WERI-Rb-1 (cell line): ENCODE data around the gene PA2G4.
A peak's percentile ranks its signal among the peaks of the same experiment; 100 is the strongest.

Experiments used
- DNase-seq: peaks from one replicate; pipeline ENCODE4 v3.0.0-alpha.2; 2020
- H3K27ac ChIP-seq: fragments of 250-450 bp; sonication (Bioruptor Pico); 2 replicates; pipeline ENCODE4 v1.5.1; 2020; ENCODE audit warnings: mild to moderate bottlenecking, moderate library complexity
- H3K27me3 ChIP-seq: fragments of 250-450 bp; sonication (Bioruptor Pico); 2 replicates; pipeline ENCODE4 v1.5.1; 2021; ENCODE audit warnings: mild to moderate bottlenecking, low read depth, moderate library complexity; ENCODE audit not compliant: insufficient read depth, severe bottlenecking
- H3K36me3 ChIP-seq: fragments of 250-450 bp; sonication (Bioruptor Pico); 2 replicates; pipeline ENCODE4 v1.5.1; 2020; ENCODE audit warnings: mild to moderate bottlenecking, moderate library complexity
- H3K4me3 ChIP-seq: 2 replicates; pipeline ENCODE4 v1.5.1; 2011; ENCODE audit warnings: low read depth, mild to moderate bottlenecking, control low read depth, low read length
- H3K9me3 ChIP-seq: fragments of 250-450 bp; sonication (Bioruptor Pico); 2 replicates; pipeline ENCODE4 v1.5.1; 2021; ENCODE audit warnings: mild to moderate bottlenecking, moderate library complexity; ENCODE audit not compliant: severe bottlenecking
- CTCF ChIP-seq: IDR thresholded peaks from 2 replicates; pipeline ENCODE4 v1.5.1; 2011; ENCODE audit warnings: low read depth, mild to moderate bottlenecking, control low read depth, inconsistent platforms, low read length

Gene PA2G4

DNA sequence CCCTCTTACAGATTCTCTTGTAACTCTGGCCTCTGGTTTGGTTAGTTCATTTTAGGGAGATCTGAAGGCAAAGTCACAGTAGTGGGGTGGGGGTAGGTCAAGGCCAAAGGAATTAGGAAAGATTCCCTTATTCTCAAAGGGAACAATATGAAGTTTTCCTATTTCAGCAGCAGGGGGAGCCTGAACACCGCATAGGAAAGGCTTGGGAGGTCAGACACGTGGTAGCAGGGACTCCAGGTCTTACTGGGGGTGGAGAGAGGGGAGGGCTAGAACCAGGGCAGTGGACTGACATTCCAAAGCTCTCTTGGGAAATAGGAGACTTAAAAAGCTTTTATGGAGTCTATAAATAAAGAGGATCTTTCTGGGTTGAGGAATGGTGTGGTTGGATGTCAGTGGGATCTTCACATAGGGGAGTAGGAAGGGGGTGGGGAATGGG lies 15.0 kb downstream of the PA2G4 start:
- H3K4me3 ChIP-seq, result peak overlapping the region; percentile 83

DNA sequence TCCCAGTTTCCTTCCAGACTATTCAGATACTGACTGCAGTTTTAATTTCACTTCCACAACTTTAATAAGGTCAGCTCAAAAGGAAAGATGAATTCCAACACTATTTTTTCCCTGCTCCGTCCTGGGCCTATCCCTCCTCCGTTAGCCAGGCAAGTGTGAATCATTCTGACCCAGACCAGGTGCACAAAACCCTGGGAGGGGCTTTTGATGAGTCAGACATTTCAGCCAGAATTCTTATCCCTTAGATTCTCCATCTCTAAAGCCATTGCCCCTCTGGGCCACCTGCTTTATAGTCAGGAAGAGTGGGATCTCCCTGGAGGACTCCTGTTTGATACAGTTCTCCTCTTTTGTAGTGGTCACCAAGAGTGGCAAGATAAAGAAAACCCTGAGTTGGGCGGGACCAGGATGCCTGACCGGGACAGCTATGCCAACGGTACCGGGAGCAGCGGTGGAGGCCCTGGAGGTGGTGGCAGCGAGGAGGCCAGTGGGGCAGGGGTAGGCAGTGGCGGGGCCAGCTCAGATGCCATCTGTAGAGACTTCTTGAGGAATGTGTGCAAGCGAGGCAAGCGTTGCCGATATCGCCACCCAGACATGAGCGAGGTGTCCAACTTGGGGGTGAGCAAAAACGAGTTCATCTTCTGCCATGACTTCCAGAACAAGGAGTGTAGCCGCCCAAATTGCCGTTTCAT lies 15.9 kb downstream of the PA2G4 start:
- H3K27ac ChIP-seq, result no peak overlapping the region
- peaks cover 24% of the 10 kb centered on the region for H3K36me3 ChIP-seq
- no peak overlapping the region for H3K4me3 ChIP-seq
- no peak for TF ChIP-seq CTCF
- peaks cover 6% of the 10 kb centered on the region for H3K9me3 ChIP-seq
- DNase-seq, result no peak
- H3K27me3 ChIP-seq, result no peaks in the 10 kb centered on the region

More for the DNA sequence above, 15.0 kb downstream of the PA2G4 start:
- H3K36me3 ChIP-seq, result peaks cover 24% of the 10 kb centered on the region
- peak; percentile 68 for TF ChIP-seq CTCF
- H3K9me3 ChIP-seq, result peaks cover 6% of the 10 kb centered on the region
- H3K27me3 ChIP-seq, result no peaks in the 10 kb centered on the region
- no peak overlapping the region for H3K27ac ChIP-seq
- DNase-seq, result peak; percentile 84

- Histone ChIP-seq H3K27ac (no peak overlapping the region), H3K4me3 (no peak overlapping the region)
- no peak for TF ChIP-seq CTCF
Measured at GRCh38 chr12:56121204-56121870, 17.0 kb downstream of the PA2G4 start.

GRCh38 chr12:56122637-56123036 lies 18.3 kb downstream of the PA2G4 start:
- Histone ChIP-seq H3K27ac (peak overlapping the region; percentile 19), H3K4me3 (no peak overlapping the region), H3K27me3 (no peaks in the 10 kb centered on the region), H3K9me3 (no peaks in the 10 kb centered on the region), H3K36me3 (peaks cover 19% of the 10 kb centered on the region)
- DNase-seq, result no peak
- no peak for TF ChIP-seq CTCF

More at GRCh38 chr12:56121204-56121870, 17.0 kb downstream of the PA2G4 start:
- H3K9me3 ChIP-seq, result no peaks in the 10 kb centered on the region
- DNase-seq, result no peak
- peaks cover 24% of the 10 kb centered on the region for H3K36me3 ChIP-seq
- H3K27me3 ChIP-seq, result no peaks in the 10 kb centered on the region

DNA sequence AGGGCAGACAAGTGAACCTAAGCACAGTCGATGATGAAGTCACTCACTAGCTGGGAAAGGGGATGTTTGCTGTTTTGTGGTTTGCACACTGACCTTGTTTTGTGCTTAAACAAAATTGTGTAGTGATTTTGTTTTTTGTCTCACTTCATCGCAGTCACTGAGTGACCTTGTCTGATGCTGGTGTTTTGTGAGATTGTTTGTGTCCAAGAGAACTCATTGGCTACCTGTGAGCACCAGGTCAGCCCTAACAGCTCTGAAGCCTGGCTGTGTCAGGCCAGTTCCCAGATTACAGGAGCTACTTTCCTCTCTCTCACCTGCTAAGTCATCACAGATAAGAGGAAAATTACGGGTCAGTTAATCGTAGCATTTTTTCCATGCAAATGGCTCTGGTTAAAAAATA lies 19.8 kb downstream of the PA2G4 start:
- no peak for DNase-seq
- H3K9me3 ChIP-seq, result no peaks in the 10 kb centered on the region
- no peak overlapping the region for H3K27ac ChIP-seq
- H3K27me3 ChIP-seq, result no peaks in the 10 kb centered on the region
- no peak overlapping the region for H3K4me3 ChIP-seq
- no peak for TF ChIP-seq CTCF
- peaks cover 16% of the 10 kb centered on the region for H3K36me3 ChIP-seq
